Activated naive CD4-positive, alpha-beta T cell treated with Interleukin-2 at 50 U/mL for 16 hours (primary cell): ENCODE data around the gene CERK.

Source experiments
- DNase-seq: peaks from one replicate; pipeline ENCODE4 v3.0.0-alpha.2; 2020

The CERK gene

GRCh38 chr22:46695346-46696228 lies 42.5 kb downstream of the CERK start:
- DNase-seq = no peak

GRCh38 chr22:46694416-46695170 lies 43.5 kb downstream of the CERK start:
- DNase-seq = no peak

GRCh38 chr22:46693634-46694415 lies 44.2 kb downstream of the CERK start:
- DNase-seq = no peak

GRCh38 chr22:46691571-46691970 lies 46.5 kb downstream of the CERK start:
- DNase-seq = no peak

GRCh38 chr22:46690146-46690545 lies 47.9 kb downstream of the CERK start:
- no peak for DNase-seq

GRCh38 chr22:46688949-46689348 lies 49.1 kb downstream of the CERK start:
- no peak for DNase-seq

- no peak for DNase-seq
Observed at GRCh38 chr22:46687460-46687859, 50.6 kb downstream of the CERK start.

- DNase-seq = no peak
Observed at GRCh38 chr22:46687048-46687444, 51.0 kb downstream of the CERK start.

GRCh38 chr22:46686221-46687047 lies 51.6 kb downstream of the CERK start:
- DNase-seq = no peak

- no peak for DNase-seq
Observed at GRCh38 chr22:46684706-46685105, 53.3 kb downstream of the CERK start.

- no peak for DNase-seq
Observed at GRCh38 chr22:46682011-46682731, 55.9 kb downstream of the CERK start.

GRCh38 chr22:46681010-46681409 lies 57.0 kb downstream of the CERK start:
- peak; percentile 15 for DNase-seq

GRCh38 chr22:46679706-46680269 lies 58.3 kb downstream of the CERK start:
- no peak for DNase-seq

GRCh38 chr22:46678785-46679700 lies 59.0 kb downstream of the CERK start:
- DNase-seq = no peak

- DNase-seq = no peak
Observed at GRCh38 chr22:46678003-46678657, 59.9 kb downstream of the CERK start.

GRCh38 chr22:46677323-46678002 lies 60.6 kb downstream of the CERK start:
- DNase-seq = no peak

- no peak for DNase-seq
Observed at GRCh38 chr22:46676881-46677280, 61.2 kb downstream of the CERK start.

GRCh38 chr22:46676479-46676878 lies 61.6 kb downstream of the CERK start:
- DNase-seq = no peak

GRCh38 chr22:46675938-46676337 lies 62.1 kb downstream of the CERK start:
- no peak for DNase-seq
